Liver (tissue), 3 donors: ENCODE results near the gene VPS52.

Source experiments
- FOXA1 ChIP-seq: IDR thresholded peaks from 2 replicates; pipeline ENCODE4 v1.6.1; 2016; ENCODE audit warnings: antibody characterized with exemption
- HNF4G ChIP-seq: IDR thresholded peaks from 2 replicates; pipeline ENCODE4 v1.6.1; 2016; ENCODE audit warnings: antibody characterized with exemption
- JUND ChIP-seq, 2 donors: IDR thresholded peaks; 2 replicates each; pipeline ENCODE4 v1.6.1; 2016; ENCODE audit warnings: antibody characterized with exemption in 2 of 2
- SP1 ChIP-seq: IDR thresholded peaks from 2 replicates; pipeline ENCODE4 v1.6.1; 2018; ENCODE audit warnings: antibody characterized with exemption, mild to moderate bottlenecking
- YY1 ChIP-seq: IDR thresholded peaks from 2 replicates; pipeline ENCODE4 v1.6.1; 2016; ENCODE audit warnings: antibody characterized with exemption, mild to moderate bottlenecking
- TF ChIP-seq, protein P1 (sequence below): fragments of 150-350 bp; IDR thresholded peaks from 2 replicates; pipeline ENCODE4 v1.5.1; 2017; ENCODE audit warnings: improper control_type of control experiment, low read depth, low read length; ENCODE audit not compliant: missing input control
- TF ChIP-seq, protein P2 (sequence below): IDR thresholded peaks from 2 replicates; pipeline ENCODE4 v1.6.1; 2016; ENCODE audit warnings: antibody characterized with exemption, mild to moderate bottlenecking
- TF ChIP-seq, protein P3 (sequence below): IDR thresholded peaks from 2 replicates; pipeline ENCODE4 v1.6.1; 2016; ENCODE audit warnings: antibody characterized with exemption
- donor health status: healthy.
- donor health status: healthy.

DNA sequence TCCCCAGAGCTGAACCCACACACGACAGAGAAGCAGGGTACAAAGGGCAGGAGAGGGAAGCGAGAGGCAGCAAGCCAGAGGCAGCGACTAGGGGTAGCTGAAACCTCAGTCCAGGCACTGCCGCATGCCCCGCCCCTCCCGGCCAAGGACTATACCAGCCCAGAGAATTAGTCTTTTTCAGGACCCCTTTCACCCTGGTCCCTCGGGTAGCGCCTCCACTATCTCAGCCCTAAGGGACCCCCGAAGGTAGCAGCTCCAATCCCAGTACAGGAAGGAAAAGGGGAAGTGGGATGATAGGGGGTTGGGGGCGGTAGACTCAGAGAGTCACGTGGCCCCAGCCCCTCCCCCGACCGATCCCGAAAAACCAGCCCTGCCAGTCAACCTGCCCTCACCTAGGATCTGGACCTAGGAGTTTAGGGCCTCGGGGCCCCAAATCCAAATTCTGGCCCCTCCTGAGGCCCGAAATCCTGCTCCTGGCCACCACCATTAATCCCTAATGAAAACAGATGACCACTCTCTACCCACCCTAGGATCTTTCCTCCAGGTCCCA is 25.8 kb upstream of the VPS52 start:
- TF ChIP-seq HNF4G (no peak), YY1 (peak; percentile 25), JUND (IDR thresholded peaks at IDR 0.05) (no peak), FOXA1 (no peak), SP1 (peak; percentile 62)
- TF ChIP-seq, protein P1, sequence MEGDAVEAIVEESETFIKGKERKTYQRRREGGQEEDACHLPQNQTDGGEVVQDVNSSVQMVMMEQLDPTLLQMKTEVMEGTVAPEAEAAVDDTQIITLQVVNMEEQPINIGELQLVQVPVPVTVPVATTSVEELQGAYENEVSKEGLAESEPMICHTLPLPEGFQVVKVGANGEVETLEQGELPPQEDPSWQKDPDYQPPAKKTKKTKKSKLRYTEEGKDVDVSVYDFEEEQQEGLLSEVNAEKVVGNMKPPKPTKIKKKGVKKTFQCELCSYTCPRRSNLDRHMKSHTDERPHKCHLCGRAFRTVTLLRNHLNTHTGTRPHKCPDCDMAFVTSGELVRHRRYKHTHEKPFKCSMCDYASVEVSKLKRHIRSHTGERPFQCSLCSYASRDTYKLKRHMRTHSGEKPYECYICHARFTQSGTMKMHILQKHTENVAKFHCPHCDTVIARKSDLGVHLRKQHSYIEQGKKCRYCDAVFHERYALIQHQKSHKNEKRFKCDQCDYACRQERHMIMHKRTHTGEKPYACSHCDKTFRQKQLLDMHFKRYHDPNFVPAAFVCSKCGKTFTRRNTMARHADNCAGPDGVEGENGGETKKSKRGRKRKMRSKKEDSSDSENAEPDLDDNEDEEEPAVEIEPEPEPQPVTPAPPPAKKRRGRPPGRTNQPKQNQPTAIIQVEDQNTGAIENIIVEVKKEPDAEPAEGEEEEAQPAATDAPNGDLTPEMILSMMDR: no peak
- TF ChIP-seq, protein P2, sequence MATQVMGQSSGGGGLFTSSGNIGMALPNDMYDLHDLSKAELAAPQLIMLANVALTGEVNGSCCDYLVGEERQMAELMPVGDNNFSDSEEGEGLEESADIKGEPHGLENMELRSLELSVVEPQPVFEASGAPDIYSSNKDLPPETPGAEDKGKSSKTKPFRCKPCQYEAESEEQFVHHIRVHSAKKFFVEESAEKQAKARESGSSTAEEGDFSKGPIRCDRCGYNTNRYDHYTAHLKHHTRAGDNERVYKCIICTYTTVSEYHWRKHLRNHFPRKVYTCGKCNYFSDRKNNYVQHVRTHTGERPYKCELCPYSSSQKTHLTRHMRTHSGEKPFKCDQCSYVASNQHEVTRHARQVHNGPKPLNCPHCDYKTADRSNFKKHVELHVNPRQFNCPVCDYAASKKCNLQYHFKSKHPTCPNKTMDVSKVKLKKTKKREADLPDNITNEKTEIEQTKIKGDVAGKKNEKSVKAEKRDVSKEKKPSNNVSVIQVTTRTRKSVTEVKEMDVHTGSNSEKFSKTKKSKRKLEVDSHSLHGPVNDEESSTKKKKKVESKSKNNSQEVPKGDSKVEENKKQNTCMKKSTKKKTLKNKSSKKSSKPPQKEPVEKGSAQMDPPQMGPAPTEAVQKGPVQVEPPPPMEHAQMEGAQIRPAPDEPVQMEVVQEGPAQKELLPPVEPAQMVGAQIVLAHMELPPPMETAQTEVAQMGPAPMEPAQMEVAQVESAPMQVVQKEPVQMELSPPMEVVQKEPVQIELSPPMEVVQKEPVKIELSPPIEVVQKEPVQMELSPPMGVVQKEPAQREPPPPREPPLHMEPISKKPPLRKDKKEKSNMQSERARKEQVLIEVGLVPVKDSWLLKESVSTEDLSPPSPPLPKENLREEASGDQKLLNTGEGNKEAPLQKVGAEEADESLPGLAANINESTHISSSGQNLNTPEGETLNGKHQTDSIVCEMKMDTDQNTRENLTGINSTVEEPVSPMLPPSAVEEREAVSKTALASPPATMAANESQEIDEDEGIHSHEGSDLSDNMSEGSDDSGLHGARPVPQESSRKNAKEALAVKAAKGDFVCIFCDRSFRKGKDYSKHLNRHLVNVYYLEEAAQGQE: no peak
- TF ChIP-seq, protein P3, sequence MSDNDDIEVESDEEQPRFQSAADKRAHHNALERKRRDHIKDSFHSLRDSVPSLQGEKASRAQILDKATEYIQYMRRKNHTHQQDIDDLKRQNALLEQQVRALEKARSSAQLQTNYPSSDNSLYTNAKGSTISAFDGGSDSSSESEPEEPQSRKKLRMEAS: no peak
